ENCODE data around the gene FBXO30.

- TF ChIP-seq GATA2 (IDR thresholded peaks at IDR 0.05; ENCODE audit: low read depth, low read length), result no peak
- TF ChIP-seq GATA3 (IDR thresholded peaks at IDR 0.05; ENCODE audit: low read depth, low read length), result no peak
Measured at GRCh38 chr6:145822456-145822855, 7.9 kb upstream of the FBXO30 start.

Data from SH-SY5Y (cell line).